Heart left ventricle (tissue), 16 donors: ENCODE measurements around the gene TNS1. TPM values are rescaled to one million over a fixed set of nuclear protein-coding genes. Genes with fewer than 3 reads are reported as not detected.
"Not testable (repeated sequence)": the region's sequence is repeated elsewhere in the genome, so short reads cannot be mapped to it uniquely, and the experiment has no call there.

Source experiments
- ATAC-seq, 4 donors: fragments of 200-7000 bp; cut with Tn5 transposase; one replicate each; pipeline ENCODE4 v1.9.1; 2020 to 2022; ENCODE audit warnings: moderate library complexity in 4 of 4, mild to moderate bottlenecking in 3 of 4, moderate number of reproducible peaks in 1 of 4
- DNase-seq, 5 donors: peaks; one replicate each; pipeline ENCODE4 v3.0.0-alpha.2; 2020
- H3K27ac ChIP-seq, 12 donors: fragments of 200-600 bp; sonication (generic) in 4 of 12; one replicate each; pipeline versions ENCODE4 v1.5.0 to v1.8.0; 2016 to 2022; ENCODE audit warnings: mild to moderate bottlenecking in 2 of 12
- H3K27me3 ChIP-seq, 9 donors: fragments of 200-600 bp; sonication (generic) in 2 of 9; one replicate each; pipeline versions ENCODE4 v1.5.1 to v1.8.0; 2016 to 2022; ENCODE audit warnings: mild to moderate bottlenecking in 3 of 9
- H3K36me3 ChIP-seq, 9 donors: fragments of 200-600 bp; sonication (generic) in 2 of 9; one replicate each; pipeline versions ENCODE4 v1.5.0 to v1.8.0; 2018 to 2022; ENCODE audit warnings: mild to moderate bottlenecking in 2 of 9
- H3K4me1 ChIP-seq, 12 donors: fragments of 200-600 bp; sonication (generic) in 4 of 12; one replicate each; pipeline versions ENCODE4 v1.5.0 to v1.8.0; 2016 to 2022; ENCODE audit warnings: mild to moderate bottlenecking in 3 of 12
- H3K4me3 ChIP-seq, 12 donors: fragments of 200-600 bp; sonication (generic) in 4 of 12; one replicate each; pipeline versions ENCODE4 v1.5.0 to v1.8.0; 2017 to 2022; ENCODE audit warnings: mild to moderate bottlenecking in 9 of 12, moderate library complexity in 4 of 12
- H3K9me3 ChIP-seq, 12 donors: fragments of 200-600 bp; sonication (generic) in 4 of 12; one replicate each; pipeline versions ENCODE4 v1.5.0 to v1.8.0; 2016 to 2022; ENCODE audit warnings: mild to moderate bottlenecking in 1 of 12
- POLR2A ChIP-seq, 2 donors: fragments of 450-650 bp; IDR thresholded peaks; one replicate each; pipeline ENCODE4 v1.6.1; 2017; ENCODE audit warnings: antibody characterized with exemption in 2 of 2, mild to moderate bottlenecking in 2 of 2, moderate library complexity in 2 of 2
- WGBS, 4 donors: extraction: QIAGEN DNeasy Blood & Tissue Kit in 2 of 4; methylation state at CpG; one replicate each; pipeline versions ENCODE4 v1.1.5 to v1.1.7; 2013 to 2018; 5-methylcytosine and 5-hydroxymethylcytosine counted together
- intact Hi-C, 10 donors: fragments of 100-400 bp; cut with DNase I; formaldehyde crosslinking; loops; one replicate each; pipeline versions ENCODE4 v1.11.1 to v1.14.2; 2022
- polyA plus RNA-seq, 2 donors: library from polyadenylated mRNA; stranded (reverse); fragments of 200-250 nt; gene quantifications; one replicate each; pipeline ENCODE4 v1.2.3, GENCODE V29; 2013
- total RNA-seq, 9 donors: library from RNA; depleted of rRNA in 2 of 9; stranded (reverse); fragments of >200 nt in 2 of 9; fragmentation: NEBNext Ultra II Directional in 3 of 9; extraction: Animal tissue kit (Norgen Biotek cat#: 25700) in 3 of 9; gene quantifications; one replicate each; pipeline versions ENCODE4 v1.1.0 to v1.2.4, GENCODE V29; 2016 to 2023
- TF ChIP-seq, protein P1 (sequence below), 12 donors: fragments of 200-600 bp; sonication (generic) in 4 of 12; IDR thresholded peaks; one replicate each; pipeline versions ENCODE4 v1.5.0 to v1.8.0; 2018 to 2022; ENCODE audit warnings: antibody characterized with exemption in 12 of 12, mild to moderate bottlenecking in 5 of 12
- donor health status: ischemic (EF 13 %, LVEDD 7.1; RV severe dilation, severe dysfunction).
- donor health status: healthy with polysubstance abuse.
- donor health status: DM: no; HTN: yes; CAD: no.
- donor health status: DM: no; HTN: no; CAD: no.
- donor health status: ischemic (EF 25% LVEDD 6.9; RV normal size, moderate dysfunction).
- donor health status: ischemic (EF 25% LVEDD 5.7; RV mildly dilated, moderate dysfunction).
- donor health status: healthy.
- donor health status: DM: yes; HTN: yes; CAD: no.
- donor health status: ischemic (EF 35%, LVEDD 5.7; RV mildly dilated, moderate dysfunction).
- donor health status: nonischemic (EF 11% LVEDD 7.7; RV severe dilation, severe dysfunction).
- donor health status: DM: yes; HTN: yes; CAD: no.
- donor health status: PGD.
- donor health status: ischemic (EF 29% LVEDD 5.4; RV normal size, mild dysfunction).
- donor health status: nonischemic (EF 23%, LVEDD 6.1; RV moderate dilation, normal function).

TNS1 gene
- total and polyA plus RNA-seq, 11 donors: 243 to 899 (median 669) TPM

DNA sequence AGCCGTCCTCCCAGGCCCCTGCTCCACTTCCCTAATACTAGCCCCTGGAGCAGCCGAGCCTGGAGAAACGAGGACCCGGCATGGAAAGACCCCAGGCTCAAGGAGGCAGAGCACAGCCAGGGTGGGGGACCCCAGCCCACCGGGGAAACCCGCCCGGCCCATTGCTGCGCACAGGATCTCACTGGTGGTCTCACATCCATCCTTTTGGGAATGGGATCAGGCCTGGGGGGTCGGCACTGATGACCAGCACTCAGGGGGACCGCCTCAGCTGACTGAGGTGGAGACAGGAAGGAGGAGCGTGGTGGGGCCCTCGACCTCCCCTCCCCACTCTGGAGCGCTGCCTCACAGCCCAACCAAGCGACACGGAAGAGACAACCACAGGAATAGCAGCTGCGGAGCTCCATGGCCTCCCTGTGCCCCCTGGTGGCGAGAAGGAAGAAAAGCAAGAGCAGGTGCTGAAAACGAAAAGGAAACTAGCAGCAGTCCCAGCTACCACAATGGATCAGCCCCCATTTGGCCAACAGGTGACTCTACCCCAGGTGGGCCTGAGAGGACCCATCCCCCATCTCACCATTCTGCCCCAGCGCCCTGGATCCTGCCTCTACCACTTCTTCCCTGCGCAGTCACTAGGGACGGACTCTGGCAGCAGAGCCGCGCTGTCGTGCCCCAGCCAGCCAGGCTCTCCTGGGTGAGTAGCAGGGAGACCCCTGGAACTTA is 31.9 kb upstream of the TNS1 start:
- not testable (repeated sequence) for H3K36me3 ChIP-seq, H3K9me3 ChIP-seq, H3K27me3 ChIP-seq
- TF ChIP-seq, protein P1, sequence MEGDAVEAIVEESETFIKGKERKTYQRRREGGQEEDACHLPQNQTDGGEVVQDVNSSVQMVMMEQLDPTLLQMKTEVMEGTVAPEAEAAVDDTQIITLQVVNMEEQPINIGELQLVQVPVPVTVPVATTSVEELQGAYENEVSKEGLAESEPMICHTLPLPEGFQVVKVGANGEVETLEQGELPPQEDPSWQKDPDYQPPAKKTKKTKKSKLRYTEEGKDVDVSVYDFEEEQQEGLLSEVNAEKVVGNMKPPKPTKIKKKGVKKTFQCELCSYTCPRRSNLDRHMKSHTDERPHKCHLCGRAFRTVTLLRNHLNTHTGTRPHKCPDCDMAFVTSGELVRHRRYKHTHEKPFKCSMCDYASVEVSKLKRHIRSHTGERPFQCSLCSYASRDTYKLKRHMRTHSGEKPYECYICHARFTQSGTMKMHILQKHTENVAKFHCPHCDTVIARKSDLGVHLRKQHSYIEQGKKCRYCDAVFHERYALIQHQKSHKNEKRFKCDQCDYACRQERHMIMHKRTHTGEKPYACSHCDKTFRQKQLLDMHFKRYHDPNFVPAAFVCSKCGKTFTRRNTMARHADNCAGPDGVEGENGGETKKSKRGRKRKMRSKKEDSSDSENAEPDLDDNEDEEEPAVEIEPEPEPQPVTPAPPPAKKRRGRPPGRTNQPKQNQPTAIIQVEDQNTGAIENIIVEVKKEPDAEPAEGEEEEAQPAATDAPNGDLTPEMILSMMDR (IDR thresholded peaks at IDR 0.05): peak; percentile 44 to 83 (median 70)
- peak in 4 of 5 donors; percentile 60 to 77 (median 70) for DNase-seq
- Histone ChIP-seq H3K4me1 (peaks cover 0 to 17% (median 7%) of the 10 kb centered on the region in 12 donors), H3K27ac (peak overlapping the region in 1 of 12 donors; percentile 42), H3K4me3 (peak overlapping the region in 9 of 12 donors; percentile 22 to 49 (median 30))
- intact Hi-C loops: loop anchor here (1.0 to 10.0 kb wide), 9 partner anchors 37 to 250 kb away; no protein-coding TSS in a partner anchor
- peak; percentile 67 to 86 (median 81) for ATAC-seq
- WGBS, 4 donors: 25 to 32% (median 28%) methylated on average over 18 to 24 of the region's 24 CpGs

- Histone ChIP-seq H3K36me3 (no peaks in the 10 kb centered on the region), H3K4me3 (peak overlapping the region in 4 of 12 donors; percentile 27 to 49 (median 47)), H3K27ac (peak overlapping the region in 1 of 12 donors; percentile 42), H3K4me1 (peaks cover 0 to 18% (median 9%) of the 10 kb centered on the region in 12 donors), H3K27me3 (peaks cover 0 to 5% (median 0%) of the 10 kb centered on the region in 9 donors), H3K9me3 (no peaks in the 10 kb centered on the region)
- intact Hi-C loops: loop anchor here (1.0 to 10.0 kb wide), 9 partner anchors 37 to 249 kb away; no protein-coding TSS in a partner anchor
- DNase-seq (peak in 3 of 5 donors; percentile 21 to 61 (median 29)), ATAC-seq (no peak)
- TF ChIP-seq, protein P1 (IDR thresholded peaks at IDR 0.05): no peak
- TF ChIP-seq POLR2A (IDR thresholded peaks at IDR 0.05): no peak
- 50 to 65% (median 60%) methylated on average over 30 to 45 of the region's 45 CpGs for WGBS, 4 donors
These were observed 31.0 kb upstream of the TNS1 start for GRCh38 chr2:218033590-218034496.

GRCh38 chr2:218033208-218033589 is 30.4 kb upstream of the TNS1 start:
- Histone ChIP-seq H3K9me3 (no peaks in the 10 kb centered on the region), H3K4me3 (no peak overlapping the region), H3K27me3 (peaks cover 0 to 5% (median 0%) of the 10 kb centered on the region in 9 donors), H3K4me1 (peaks cover 0 to 24% (median 13%) of the 10 kb centered on the region in 12 donors), H3K36me3 (no peaks in the 10 kb centered on the region), H3K27ac (no peak overlapping the region)
- intact Hi-C loops: loop anchor here in 7 of 10 donors (5.0 to 10.0 kb wide), 4 partner anchors 36 to 248 kb away; no protein-coding TSS in a partner anchor
- DNase-seq (peak in 1 of 5 donors; percentile 14), ATAC-seq (no peak)
- no peak for TF ChIP-seq POLR2A (IDR thresholded peaks at IDR 0.05)
- TF ChIP-seq, protein P1 (IDR thresholded peaks at IDR 0.05): no peak
- 44 to 71% (median 57%) methylated on average over 1 of the region's 1 CpG for WGBS, 4 donors
